Esophagus muscularis mucosa (tissue), 4 donors: Measurements from ENCODE around the gene DBNL. TPM values are rescaled to one million over a fixed set of nuclear protein-coding genes. Genes with fewer than 3 reads are reported as not detected.

Source experiments
- DNase-seq: peaks from one replicate; pipeline ENCODE4 v3.0.0-alpha.2; 2017; ENCODE audit errors: extremely low spot score
- H3K27ac ChIP-seq, 4 donors: fragments of 200-600 bp; sonication (generic); replicated peaks in 1 of 4; 1 replicate in 3 of 4; 2 replicates in 1 of 4; pipeline ENCODE4 v1.5.1; 2016 to 2019; ENCODE audit warnings: mild to moderate bottlenecking in 1 of 4
- H3K27me3 ChIP-seq, 4 donors: fragments of 200-600 bp; sonication (generic); one replicate each; pipeline versions ENCODE4 v1.5.1 to v1.6.0; 2016 to 2019
- H3K36me3 ChIP-seq, 4 donors: fragments of 200-600 bp; sonication (generic); one replicate each; pipeline ENCODE4 v1.5.1; 2016 to 2019
- H3K4me1 ChIP-seq, 4 donors: fragments of 200-600 bp; sonication (generic); one replicate each; pipeline ENCODE4 v1.5.1; 2016 to 2019
- H3K4me3 ChIP-seq, 4 donors: fragments of 200-600 bp; sonication (generic); 1 replicate in 2 of 4; 2 replicates in 2 of 4; pipeline ENCODE4 v1.5.1; 2016 to 2019; ENCODE audit warnings: mild to moderate bottlenecking in 4 of 4, moderate library complexity in 1 of 4
- H3K9me3 ChIP-seq, 4 donors: fragments of 200-600 bp; sonication (generic); 1 replicate in 3 of 4; 2 replicates in 1 of 4; pipeline ENCODE4 v1.5.1; 2016 to 2019
- CTCF ChIP-seq, 3 experiments: fragments of 200-600 bp in 2 of 3; fragments of 450-650 bp in 1 of 3; sonication (generic) in 2 of 3; IDR thresholded peaks; one replicate each; pipeline ENCODE4 v1.5.1; 2017 to 2019; ENCODE audit warnings: antibody characterized with exemption in 3 of 3, mild to moderate bottlenecking in 2 of 3, moderate library complexity in 1 of 3
- EP300 ChIP-seq: sonication (generic); formaldehyde crosslinking; IDR thresholded peaks from one replicate; pipeline ENCODE4 v1.6.1; 2017; ENCODE audit warnings: antibody characterized with exemption
- POLR2A ChIP-seq: fragments of 450-650 bp; IDR thresholded peaks from one replicate; pipeline ENCODE4 v1.6.1; 2017; ENCODE audit warnings: antibody characterized with exemption, moderate library complexity, mild to moderate bottlenecking, low read depth
- POLR2AphosphoS5 ChIP-seq, 2 donors: sonication (generic); formaldehyde crosslinking; IDR thresholded peaks; one replicate each; pipeline ENCODE4 v1.6.1; 2017; ENCODE audit warnings: antibody characterized with exemption in 2 of 2
- WGBS: methylation state at CpG from one replicate; pipeline ENCODE4 v1.1.5; 2018; 5-methylcytosine and 5-hydroxymethylcytosine counted together
- intact Hi-C: fragments of 100-400 bp; cut with DNase I; formaldehyde crosslinking; loops from one replicate; pipeline ENCODE4 v1.15.1; 2023
- total RNA-seq, 4 donors: library from RNA; depleted of rRNA; stranded (reverse); fragments of >200 nt; gene quantifications; one replicate each; pipeline versions ENCODE4 v1.1.0 to v1.2.1, GENCODE V29; 2016

The DBNL gene
- total RNA-seq, 4 donors from 2014 or later: 93.9 to 122 (median 115) TPM

GRCh38 chr7:44060948-44061644 lies 16.6 kb downstream of the DBNL start:
- Histone ChIP-seq H3K27me3 (no peaks in the 10 kb centered on the region), H3K27ac (no peak overlapping the region), H3K4me3 (no peak overlapping the region), H3K36me3 (peaks cover 58 to 67% (median 65%) of the 10 kb centered on the region in 4 donors), H3K4me1 (peaks cover 16 to 37% (median 26%) of the 10 kb centered on the region in 4 donors), H3K9me3 (no peaks in the 10 kb centered on the region)
- no peak for DNase-seq
- TF ChIP-seq POLR2AphosphoS5 (IDR thresholded peaks at IDR 0.05): no peak
- no peak for TF ChIP-seq EP300
- no peak for TF ChIP-seq CTCF (IDR thresholded peaks at IDR 0.05)
- no peak for TF ChIP-seq POLR2A
- intact Hi-C loops: no loop called here
- 82% methylated on average over 7 of the region's 8 CpGs for WGBS

- Histone ChIP-seq H3K27me3 (no peaks in the 10 kb centered on the region), H3K4me1 (peaks cover 21 to 43% (median 30%) of the 10 kb centered on the region in 4 donors), H3K4me3 (no peak overlapping the region), H3K9me3 (no peaks in the 10 kb centered on the region), H3K27ac (no peak overlapping the region), H3K36me3 (peaks cover 52 to 61% (median 59%) of the 10 kb centered on the region in 4 donors)
- intact Hi-C loops: no loop called here
- WGBS: 83% methylated on average over 8 of the region's 8 CpGs
- no peak for DNase-seq
- TF ChIP-seq CTCF (IDR thresholded peaks at IDR 0.05): no peak
- no peak for TF ChIP-seq EP300
- TF ChIP-seq POLR2AphosphoS5 (IDR thresholded peaks at IDR 0.05): no peak
- no peak for TF ChIP-seq POLR2A
These were observed 17.2 kb downstream of the DBNL start for GRCh38 chr7:44061645-44062179.

- peaks cover 21 to 50% (median 31%) of the 10 kb centered on the region in 4 donors for H3K4me1 ChIP-seq
- DNase-seq: no peak
- 74% methylated on average over 3 of the region's 11 CpGs for WGBS
These were observed 17.8 kb downstream of the DBNL start for GRCh38 chr7:44062180-44062902.

GRCh38 chr7:44062903-44063295 lies 18.4 kb downstream of the DBNL start:
- peaks cover 21 to 52% (median 31%) of the 10 kb centered on the region in 4 donors for H3K4me1 ChIP-seq

More at GRCh38 chr7:44062180-44062902, 17.8 kb downstream of the DBNL start:
- intact Hi-C loops: no loop called here
- Histone ChIP-seq H3K27ac (no peak overlapping the region), H3K4me3 (no peak overlapping the region), H3K27me3 (no peaks in the 10 kb centered on the region), H3K9me3 (no peaks in the 10 kb centered on the region), H3K36me3 (peaks cover 46 to 54% (median 52%) of the 10 kb centered on the region in 4 donors)
- no peak for TF ChIP-seq CTCF (IDR thresholded peaks at IDR 0.05)
- TF ChIP-seq POLR2A: no peak
- no peak for TF ChIP-seq POLR2AphosphoS5 (IDR thresholded peaks at IDR 0.05)
- no peak for TF ChIP-seq EP300

More at GRCh38 chr7:44062903-44063295, 18.4 kb downstream of the DBNL start:
- WGBS: 52% methylated on average over 3 of the region's 3 CpGs
- no peak for TF ChIP-seq POLR2A
- no peak for TF ChIP-seq POLR2AphosphoS5 (IDR thresholded peaks at IDR 0.05)
- TF ChIP-seq CTCF (IDR thresholded peaks at IDR 0.05): no peak
- no peak for TF ChIP-seq EP300
- no peak overlapping the region for H3K27ac ChIP-seq
- no peak for DNase-seq
- H3K27me3 ChIP-seq: no peaks in the 10 kb centered on the region
- H3K36me3 ChIP-seq: peaks cover 40 to 49% (median 47%) of the 10 kb centered on the region in 4 donors
- intact Hi-C loops: no loop called here
- H3K9me3 ChIP-seq: no peaks in the 10 kb centered on the region
- H3K4me3 ChIP-seq: no peak overlapping the region
